HG03103 (cell line): ENCODE data around the gene LILRB5.
"Not testable (repeated sequence)": the region's sequence is repeated elsewhere in the genome, so short reads cannot be mapped to it uniquely, and the experiment has no call there.

ENCODE experiments used
- ATAC-seq: cut with Tn5 transposase; IDR thresholded peaks from one replicate; pipeline ENCODE4 v1.9.1; 2021; ENCODE audit warnings: low read depth; ENCODE audit not compliant: unreplicated experiment

LILRB5 gene

DNA sequence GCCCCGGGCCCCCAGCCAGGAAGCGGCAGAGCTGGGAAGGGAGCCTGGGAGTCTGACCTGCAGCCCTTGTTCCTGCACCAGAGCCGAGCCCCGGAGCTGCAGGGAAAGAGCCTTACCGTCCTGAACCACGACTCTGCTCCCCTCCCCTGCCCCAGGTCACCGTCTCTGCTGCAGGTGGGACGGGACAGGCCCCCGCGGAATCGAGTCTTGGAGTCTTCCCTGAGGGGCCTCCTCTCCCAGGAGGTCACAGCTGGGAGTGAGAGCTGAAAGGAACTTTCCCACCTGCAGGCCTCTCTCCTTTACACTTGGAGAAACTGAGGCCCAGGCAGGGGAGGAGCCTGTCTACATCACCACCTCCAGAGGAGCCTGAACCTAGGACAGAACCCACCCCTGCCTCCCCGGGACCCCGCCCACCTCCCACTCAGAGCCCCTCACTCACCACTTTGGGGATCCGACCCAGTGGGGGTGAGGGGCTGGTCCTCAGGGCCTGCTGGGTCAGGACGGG is 20.1 kb upstream of the LILRB5 start:
- ATAC-seq = not testable (repeated sequence)

DNA sequence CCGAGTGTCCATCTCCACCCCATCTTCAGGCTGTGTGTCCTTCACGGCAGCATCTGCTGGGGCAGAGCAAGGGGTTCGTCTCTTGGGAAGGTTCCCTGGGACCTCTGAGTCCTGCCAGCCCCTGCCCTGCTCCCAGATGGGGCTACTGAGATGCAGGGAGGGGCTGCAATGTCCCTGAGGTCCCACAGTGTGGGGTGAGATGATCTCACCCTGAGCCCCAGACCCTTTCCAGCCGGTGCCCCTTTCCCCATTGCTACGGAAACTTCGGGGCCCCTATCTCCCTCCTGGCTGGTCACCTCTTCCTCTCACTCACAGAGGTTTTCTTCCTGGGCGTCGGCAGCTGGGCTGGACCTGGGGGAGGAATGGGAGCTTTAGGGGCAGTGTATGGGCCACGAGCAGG is 18.9 kb upstream of the LILRB5 start:
- no peak for ATAC-seq

DNA sequence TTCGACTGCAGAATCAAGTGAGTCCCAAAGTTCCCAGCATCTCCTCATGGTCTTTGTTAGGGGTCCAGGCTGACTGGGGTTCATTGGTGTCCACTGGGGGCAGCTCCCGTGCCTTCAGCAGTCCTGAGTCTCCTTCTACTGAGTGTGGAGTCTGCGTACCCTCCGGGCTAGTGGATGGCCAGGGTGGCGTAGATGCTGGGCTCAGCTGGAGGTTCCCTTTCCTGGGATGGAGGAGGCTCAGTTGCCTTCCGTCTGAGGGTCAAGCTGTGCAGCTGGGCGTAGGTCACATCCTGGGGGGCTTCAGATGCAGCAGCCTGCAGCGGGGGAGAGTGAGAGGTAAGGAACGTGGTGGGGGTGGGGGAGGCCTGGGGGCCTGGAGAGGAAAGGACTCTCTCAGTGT is 17.4 kb upstream of the LILRB5 start:
- ATAC-seq = not testable (repeated sequence)

DNA sequence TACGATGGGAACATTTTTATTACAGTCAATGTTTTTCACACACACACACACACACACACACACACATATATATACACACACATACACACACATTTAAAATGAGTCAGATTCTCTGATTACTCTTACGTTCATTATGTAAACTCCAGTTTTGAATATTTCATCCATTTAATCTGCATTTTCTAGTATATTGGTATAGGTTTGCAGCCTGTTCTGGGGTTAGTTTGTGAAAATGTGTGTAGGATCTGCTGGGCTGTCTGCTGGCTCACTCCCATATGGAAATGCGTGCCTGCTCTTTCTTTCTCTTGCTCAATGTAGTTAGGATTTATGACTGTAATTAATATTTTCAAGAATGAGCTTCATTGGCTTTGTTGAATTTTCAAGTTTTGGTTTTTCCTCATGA is 16.7 kb upstream of the LILRB5 start:
- no peak for ATAC-seq

DNA sequence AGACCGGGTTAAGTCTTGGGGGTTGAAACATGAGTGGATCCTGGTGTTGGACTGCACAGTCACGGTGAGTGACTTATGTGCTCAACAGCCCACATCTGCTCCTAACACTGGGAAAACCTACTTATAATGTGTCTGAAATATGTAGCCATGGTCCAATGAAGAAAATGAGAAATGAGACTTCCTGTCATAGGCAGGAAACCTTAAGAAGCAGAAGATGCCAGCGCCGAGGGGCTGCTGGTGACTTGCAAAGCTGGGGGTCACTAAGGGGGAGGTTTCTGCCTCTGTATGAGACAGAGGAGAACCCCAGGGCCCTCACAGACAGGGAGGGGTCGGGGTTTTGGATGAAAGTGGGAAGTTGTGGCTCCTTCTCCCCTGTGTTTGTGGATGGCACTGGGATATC is 15.1 kb upstream of the LILRB5 start:
- ATAC-seq = not testable (repeated sequence)

DNA sequence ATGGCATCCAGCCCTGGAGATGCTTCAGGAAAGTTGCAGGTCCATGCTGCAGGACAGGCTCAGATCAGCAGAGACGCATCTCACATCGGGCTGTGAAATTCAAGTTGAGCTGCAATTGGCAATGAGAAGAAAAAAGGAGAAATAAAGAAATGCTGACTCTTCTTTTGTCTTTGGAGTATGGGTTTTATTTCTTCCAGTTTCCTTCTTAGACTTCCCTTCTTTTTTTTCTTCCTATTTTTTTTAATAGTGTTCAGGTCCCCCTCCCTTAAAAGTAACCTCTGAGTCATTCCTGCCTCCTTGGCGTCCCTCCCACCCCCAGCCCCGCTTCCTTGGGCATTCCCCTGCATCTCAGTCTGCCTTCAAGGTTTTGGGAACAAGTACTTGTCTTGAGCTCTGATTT is 14.5 kb upstream of the LILRB5 start:
- not testable (repeated sequence) for ATAC-seq

DNA sequence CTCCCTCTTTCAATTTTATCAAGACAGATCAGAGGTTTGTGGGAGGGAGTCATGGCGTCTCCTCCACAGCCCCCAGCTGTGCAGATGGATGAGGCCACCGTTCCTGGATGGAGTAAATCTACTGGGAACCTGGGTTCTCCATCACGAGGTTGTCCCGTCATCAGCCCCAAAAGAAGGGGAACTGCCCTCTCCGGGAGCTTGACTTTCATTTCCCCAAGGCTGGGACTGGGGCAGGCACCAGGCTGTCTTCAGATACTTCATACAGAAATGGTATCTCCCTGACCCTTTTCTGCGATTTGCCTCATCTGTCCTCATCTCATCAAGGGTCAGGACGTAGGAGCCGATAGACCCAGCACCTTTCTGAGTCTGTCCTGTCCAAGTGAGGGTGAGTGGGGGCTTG is 14.0 kb upstream of the LILRB5 start:
- ATAC-seq = no peak

DNA sequence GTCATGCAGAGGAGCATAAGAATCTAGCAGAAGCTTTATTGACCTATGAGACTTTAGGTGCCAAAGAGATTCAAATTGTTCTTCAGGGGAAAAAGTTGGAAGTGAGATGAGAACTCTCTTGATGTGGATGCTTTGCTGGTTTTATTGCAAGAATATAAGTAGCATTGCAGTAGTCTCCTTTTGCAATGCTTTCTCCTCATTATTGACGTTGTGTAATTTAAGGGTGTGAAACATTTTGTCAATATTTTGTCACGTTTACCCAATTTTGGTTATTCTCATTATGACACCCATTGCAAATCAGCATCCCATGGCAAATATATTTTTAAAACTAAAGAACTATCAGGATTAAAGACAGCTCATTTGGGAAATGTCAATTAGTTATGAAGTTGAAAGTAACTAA is 11.9 kb upstream of the LILRB5 start:
- no peak for ATAC-seq

DNA sequence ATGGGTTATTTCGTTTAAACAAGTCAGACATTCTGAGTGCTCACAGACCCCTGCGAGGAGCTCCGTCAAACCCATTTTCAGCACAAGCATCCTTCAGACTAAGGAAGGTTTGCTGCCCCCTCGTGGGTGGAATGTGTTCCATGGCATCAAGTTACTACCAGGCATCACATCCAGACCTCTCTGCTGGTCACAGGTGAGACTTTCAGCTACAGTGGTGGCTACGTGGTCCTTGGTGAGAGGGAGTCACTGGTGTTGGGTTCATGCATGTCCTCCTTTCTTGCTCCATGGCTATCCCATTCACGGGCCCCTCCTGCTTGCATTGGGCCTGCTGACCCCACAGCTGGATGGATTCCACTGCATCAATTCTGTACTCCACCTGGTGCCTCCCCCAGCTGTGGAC is 9.1 kb upstream of the LILRB5 start:
- ATAC-seq = no peak

DNA sequence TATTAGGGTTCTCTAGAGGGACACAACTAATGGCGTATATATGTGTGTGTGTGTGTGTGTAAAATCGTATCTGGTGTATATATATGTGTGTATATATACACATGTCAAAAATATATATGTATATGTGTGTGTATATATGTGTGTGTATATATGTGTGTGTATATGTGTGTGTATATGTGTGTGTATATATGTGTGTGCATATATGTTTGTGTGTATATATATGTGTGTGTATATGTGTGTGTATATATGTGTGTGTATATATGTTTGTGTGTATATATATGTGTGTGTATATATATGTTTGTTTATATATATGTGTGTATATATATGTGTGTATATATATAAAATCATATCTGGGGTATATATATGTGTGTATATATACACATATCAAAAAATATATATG is 5.4 kb upstream of the LILRB5 start:
- no peak for ATAC-seq

DNA sequence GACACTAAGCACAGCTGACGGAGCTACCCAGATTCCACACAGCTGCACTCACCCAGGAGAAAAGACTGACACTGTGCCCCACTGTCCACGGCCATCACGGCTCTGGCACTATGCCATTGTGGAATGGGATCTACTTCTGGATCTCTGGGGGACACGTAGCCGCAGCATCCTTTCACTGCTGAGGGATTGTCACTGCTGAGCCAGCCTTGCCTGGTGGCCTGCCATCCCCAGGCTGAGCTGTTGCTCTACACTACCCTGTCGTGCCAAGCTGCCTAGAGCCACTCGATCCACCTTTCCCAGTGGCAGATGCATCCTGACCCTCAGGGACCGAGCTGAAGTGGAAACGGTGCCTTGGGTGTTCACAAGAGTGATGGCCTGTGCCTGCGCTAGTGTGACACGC is 5.0 kb upstream of the LILRB5 start:
- no peak for ATAC-seq

DNA sequence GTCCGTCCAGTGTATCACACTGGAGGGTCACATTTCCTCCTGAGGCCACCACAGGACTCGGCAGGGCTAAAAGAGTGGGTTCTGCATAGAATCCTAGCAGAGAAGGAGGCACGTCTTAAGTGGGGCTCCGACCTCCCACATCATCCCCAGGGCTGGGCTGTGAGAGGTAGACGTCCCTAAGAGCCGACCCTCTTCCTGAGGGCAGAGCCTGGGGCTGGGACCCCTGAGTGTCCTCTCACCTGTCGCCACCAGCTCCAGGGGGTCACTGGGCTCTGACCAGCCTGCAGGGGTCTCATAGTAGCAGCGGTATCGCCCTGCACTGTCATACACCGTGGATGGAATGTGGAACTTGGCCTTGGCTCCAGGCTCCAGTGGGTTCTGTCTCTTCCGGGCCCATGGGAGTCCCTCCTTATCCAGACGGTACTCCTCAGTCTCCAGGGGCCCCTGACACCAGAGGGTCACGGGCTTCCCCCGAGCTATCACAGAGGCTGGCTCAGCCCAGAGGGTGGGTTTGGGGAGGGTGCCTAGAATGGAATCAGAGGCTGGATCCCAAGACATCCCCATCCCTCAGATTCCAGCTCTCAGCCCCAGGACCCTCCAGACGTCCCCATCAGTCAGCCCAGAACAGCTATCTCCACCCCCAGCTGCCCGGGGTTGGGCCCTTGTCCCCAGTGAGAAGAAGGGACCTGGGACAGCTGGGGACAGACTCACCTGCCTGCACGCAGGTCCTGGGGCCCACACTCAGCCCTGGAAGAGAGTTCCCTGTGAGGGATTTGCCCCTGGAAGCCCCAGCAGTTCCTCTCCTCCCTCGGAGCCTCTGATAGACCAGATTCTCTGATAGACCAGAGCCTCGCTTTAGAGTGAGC is 590 bp downstream of the LILRB5 start:
- ATAC-seq = no peak

DNA sequence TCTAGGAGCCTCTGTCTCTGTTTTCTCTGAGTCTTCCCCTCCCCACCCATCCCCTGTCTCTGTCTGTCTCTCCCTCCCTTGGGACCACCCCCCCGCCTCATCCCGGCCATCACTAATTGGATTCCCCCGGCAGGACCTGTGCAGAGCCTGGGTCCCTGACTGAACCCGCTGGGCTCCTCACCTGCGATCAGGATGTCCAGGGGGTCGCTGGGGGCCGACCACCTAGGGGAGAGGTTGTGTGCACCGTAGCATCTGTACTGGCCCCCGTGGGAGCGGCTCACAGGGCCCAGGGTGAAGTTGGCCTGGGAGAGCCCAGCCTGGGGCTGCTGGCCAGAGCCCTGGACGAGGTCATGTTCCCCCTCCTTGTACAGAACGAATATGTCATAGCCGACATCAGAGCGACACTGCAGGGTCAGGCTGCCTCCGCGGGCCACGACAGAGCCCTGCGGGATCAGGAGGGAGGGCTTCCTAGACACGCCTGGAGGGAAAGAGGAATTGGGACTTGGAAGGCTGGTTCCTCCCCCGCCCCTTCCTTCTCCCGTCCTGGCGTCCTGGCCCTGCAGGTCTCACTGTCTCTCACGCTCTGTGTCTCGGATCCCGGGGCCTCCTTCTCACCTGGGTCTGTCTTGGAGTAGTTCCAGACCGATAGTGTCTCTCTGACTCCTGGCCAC is 1.8 kb downstream of the LILRB5 start:
- no peak for ATAC-seq

DNA sequence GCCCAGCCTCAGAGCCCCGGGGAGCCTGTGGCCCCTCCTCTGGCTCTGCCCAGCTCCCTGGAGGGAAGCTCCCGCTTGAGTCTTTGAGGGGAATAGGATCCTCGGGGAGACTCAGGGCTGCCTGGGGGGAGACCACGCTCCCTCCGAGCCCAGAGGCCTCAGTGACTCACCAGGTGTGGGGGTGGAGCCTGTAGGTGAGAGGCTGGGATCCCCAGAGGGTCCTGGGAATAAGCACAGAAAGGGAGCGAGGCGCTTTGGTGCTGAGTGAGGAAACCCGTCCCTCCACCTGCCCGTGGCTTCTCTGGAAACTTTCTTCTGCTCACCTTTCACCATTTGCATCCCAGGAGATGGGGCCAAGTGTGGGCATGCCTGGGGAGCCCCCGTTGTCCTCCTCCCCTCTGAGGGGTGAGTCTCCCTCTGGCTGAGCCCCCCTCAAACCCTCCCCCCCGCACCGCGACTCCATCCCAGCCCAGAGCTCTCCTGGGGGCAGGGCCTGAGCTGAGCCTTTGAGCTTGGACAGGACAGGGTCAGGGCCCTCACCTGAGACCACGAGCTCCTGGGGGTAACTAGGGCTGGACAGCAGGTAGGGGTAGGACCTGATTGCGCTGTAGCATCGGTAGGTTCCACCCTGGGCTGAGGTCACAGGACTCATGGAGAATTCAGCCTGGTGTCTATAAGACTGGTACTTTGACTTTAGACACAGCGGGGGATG is 2.7 kb downstream of the LILRB5 start:
- ATAC-seq = no peak

DNA sequence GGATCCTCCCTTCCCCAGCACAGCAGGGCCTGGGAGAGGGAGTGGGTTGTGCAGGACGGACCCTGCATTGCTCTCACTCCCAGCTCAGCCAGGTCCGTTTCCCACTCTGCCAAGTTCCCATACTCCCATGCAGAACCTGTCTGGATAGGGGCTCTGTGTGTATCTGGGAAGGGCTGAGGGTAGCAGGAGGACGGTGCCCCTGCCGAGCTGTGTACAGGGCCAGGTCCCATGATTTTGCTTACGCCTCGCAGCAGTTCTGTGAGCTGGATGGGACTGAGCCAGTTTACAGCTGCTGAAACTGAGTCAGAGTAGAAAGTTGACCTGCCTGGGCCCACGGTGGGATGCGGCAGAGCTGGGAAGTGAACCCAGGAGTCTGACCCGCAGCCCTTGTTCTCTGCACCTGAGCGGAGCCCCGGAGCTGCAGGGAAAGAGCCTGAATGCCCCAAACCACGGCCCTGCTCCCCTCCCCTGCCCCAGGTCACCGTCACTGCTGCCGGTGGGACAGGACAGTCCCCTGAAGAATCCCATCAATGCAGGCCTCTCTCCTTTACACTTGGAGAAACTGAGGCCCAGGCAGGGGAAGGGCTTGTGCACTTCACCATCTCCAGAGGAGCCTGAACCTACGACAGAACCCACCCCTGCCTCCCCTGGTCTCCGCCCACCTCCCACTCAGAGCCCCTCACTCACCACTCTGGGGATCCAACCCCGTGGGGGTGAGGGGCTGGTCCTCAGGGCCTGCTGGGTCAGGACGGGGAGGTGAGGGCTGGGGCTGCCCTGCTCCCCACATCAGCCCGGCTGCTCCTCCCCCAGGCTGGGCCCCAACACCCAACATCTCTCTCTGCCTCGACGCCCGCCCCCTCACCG is 3.5 kb downstream of the LILRB5 start:
- no peak for ATAC-seq

DNA sequence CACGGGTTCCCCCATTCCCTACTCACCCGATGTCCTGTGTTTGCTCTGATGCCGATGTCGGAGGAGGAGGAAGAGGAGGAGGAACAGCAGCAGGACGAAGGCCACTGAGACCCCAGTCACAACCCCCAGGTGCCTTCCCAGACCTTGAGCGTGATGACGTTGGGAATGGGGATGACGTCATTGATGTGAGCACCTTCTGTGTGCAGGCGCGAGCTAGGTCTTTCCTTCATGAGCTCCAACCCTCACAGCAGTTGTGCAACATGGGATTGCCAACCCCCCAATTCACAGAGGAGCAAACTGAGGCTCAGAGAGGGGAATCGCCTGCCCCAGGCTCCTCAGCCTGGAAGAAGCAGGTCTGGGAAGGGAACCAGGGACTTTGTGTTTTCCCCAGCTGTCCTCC is 4.2 kb downstream of the LILRB5 start:
- ATAC-seq = no peak

DNA sequence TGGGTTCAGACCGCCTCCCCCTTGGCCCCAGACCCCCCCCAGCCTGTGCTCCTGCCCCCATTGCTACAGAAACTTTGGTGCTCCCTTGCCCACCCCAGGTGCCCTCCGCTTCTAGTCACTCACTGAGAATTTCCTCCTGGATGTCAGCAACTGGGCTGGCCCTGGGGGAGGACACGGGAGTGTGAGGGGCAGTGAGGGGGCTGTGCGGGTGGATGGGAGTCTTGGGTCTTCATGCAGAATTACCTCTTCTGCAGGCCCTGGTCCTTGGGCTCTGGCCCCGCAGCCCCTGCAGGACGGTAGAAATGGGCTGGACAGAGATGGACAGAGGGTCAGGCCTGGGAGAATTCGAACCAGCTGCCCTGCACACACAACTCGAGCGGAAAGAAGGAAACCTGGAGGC is 4.8 kb downstream of the LILRB5 start:
- no peak for ATAC-seq

DNA sequence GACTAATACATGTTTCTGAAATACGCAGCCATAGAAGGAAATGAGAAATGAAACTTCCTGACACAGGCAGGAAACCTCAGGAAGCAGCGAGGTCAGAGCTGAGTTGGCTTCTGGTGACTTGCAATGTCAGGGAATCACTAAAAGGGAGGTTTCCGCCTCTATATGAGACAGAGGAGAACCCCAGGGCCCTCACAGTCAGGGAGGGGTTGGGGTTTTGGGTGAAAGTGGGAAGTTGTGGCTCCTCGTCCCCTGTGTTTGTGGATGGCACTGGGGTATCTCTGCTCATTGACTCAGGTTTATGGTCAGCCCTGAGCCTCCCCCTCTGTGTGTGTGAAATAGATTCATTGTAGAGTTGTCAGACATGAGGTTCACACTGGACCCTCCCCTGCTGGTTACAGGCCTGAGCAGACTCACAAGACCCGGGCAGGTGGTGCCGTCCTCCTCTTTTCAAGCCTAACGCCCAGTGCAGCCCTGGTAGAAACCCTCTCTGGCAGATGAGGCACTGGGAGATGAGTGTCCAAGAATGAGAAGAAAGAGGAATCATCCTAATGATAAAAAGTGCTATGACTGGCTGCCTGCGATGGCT is 9.0 kb downstream of the LILRB5 start:
- ATAC-seq = no peak

DNA sequence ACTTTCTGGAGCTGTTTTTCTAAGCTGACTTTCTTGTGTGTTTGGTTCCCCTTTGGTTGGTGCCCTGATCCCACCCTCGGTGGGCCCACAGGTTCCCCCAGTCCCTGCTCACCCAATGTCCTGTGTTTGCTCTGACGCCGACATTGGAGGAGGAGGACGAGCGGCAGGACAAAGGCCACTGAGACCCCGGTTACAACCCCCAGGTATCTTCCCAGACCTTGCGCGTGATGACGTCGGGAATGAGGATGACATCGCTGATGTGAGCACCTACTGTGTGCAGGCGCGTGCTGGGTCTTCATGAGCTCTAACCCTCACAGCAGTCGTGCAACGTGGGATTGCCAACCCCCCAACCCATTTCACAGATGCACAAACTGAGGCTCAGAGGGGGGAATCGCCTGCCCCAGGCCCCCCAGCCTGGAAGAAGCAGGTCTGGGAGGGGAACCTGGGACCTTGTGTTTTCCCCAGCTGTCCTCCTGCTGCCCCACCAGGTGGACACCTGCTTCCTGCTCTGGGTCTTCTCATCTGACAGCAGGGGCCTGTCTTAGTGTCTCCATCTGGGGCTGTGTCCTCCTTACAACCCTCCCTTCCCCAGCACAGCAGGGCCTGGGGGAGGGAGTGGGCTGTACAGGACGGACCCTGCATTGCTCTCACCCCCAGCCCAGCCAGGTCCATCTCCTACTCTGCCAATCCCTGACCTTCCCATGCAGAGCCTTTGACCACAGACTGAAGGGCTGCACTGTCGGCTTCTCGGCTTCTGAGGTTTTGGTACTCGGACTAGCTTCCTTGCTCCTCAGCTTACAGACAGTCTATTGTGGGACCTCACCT is 9.8 kb downstream of the LILRB5 start:
- ATAC-seq = no peak
